Esophagus (tissue), 2 donors: ENCODE results near the gene TTC21A. TPM values are rescaled to one million over a fixed set of nuclear protein-coding genes. Genes with fewer than 3 reads are reported as not detected.

Source experiments
- H3K27ac ChIP-seq, 2 donors: one replicate each; pipeline ENCODE4 v1.5.1; 2013; ENCODE audit warnings: low read depth in 2 of 2, mild to moderate bottlenecking in 2 of 2, inconsistent platforms in 1 of 2, low read length in 1 of 2, moderate library complexity in 1 of 2
- H3K27me3 ChIP-seq, 2 donors: one replicate each; pipeline ENCODE4 v1.6.1; 2013; ENCODE audit warnings: low read length in 2 of 2, control low read depth in 1 of 2, mild to moderate bottlenecking in 1 of 2; ENCODE audit not compliant: insufficient read depth in 2 of 2, control insufficient read depth in 1 of 2
- H3K36me3 ChIP-seq, 2 donors: one replicate each; pipeline ENCODE4 v1.6.1; 2013; ENCODE audit warnings: low read length in 1 of 2; ENCODE audit not compliant: control insufficient read depth in 2 of 2, insufficient read depth in 2 of 2
- H3K4me1 ChIP-seq, 2 donors: one replicate each; pipeline ENCODE4 v1.6.1; 2013; ENCODE audit warnings: low read length in 1 of 2; ENCODE audit not compliant: control insufficient read depth in 2 of 2, insufficient read depth in 2 of 2
- H3K4me3 ChIP-seq, 2 donors: one replicate each; pipeline ENCODE4 v1.5.1; 2013; ENCODE audit warnings: low read length in 2 of 2, mild to moderate bottlenecking in 2 of 2, low read depth in 1 of 2, moderate library complexity in 1 of 2
- H3K9me3 ChIP-seq, 2 donors: one replicate each; pipeline ENCODE4 v1.6.1; 2013; ENCODE audit warnings: mild to moderate bottlenecking in 2 of 2, low read depth in 1 of 2, low read length in 1 of 2, moderate library complexity in 1 of 2; ENCODE audit not compliant: control insufficient read depth in 2 of 2, insufficient read depth in 1 of 2
- WGBS, 2 donors: extraction: QIAGEN DNeasy Blood & Tissue Kit; methylation state at CpG; one replicate each; pipeline ENCODE4 v1.1.7; 2013; 5-methylcytosine and 5-hydroxymethylcytosine counted together
- polyA plus RNA-seq, 2 donors: library from polyadenylated mRNA; stranded (reverse); fragments of 200-250 nt; gene quantifications; one replicate each; pipeline ENCODE4 v1.2.3, GENCODE V29; 2013
- donor health status: healthy with polysubstance abuse.
- donor health status: Bipolar disorder and iron deficiency.

The TTC21A gene
- polyA plus RNA-seq, 2 donors, result 1.8 to 5.6 TPM

GRCh38 chr3:39138804-39139415 is 31.4 kb downstream of the TTC21A start:
- Histone ChIP-seq H3K36me3 (peaks cover 7 to 28% of the 10 kb centered on the region in 2 donors), H3K27me3 (no peaks in the 10 kb centered on the region), H3K9me3 (no peaks in the 10 kb centered on the region), H3K27ac (no peak overlapping the region), H3K4me3 (no peak overlapping the region), H3K4me1 (peaks cover 8 to 24% of the 10 kb centered on the region in 2 donors)
- WGBS, 2 donors, result 60 to 64% methylated on average over 7 of the region's 7 CpGs

GRCh38 chr3:39139442-39139841 is 32.0 kb downstream of the TTC21A start:
- no peak overlapping the region for H3K27ac ChIP-seq
- WGBS, 2 donors, result 58 to 67% methylated on average over 2 of the region's 2 CpGs

GRCh38 chr3:39140341-39140971 is 33.0 kb downstream of the TTC21A start:
- Histone ChIP-seq H3K36me3 (peaks cover 11 to 40% of the 10 kb centered on the region in 2 donors), H3K27ac (peak overlapping the region; percentile 94 to 98), H3K4me1 (peaks cover 11 to 24% of the 10 kb centered on the region in 2 donors), H3K27me3 (no peaks in the 10 kb centered on the region), H3K9me3 (no peaks in the 10 kb centered on the region), H3K4me3 (no peak overlapping the region)
- 78 to 88% methylated on average over 2 of the region's 2 CpGs for WGBS, 2 donors

More at GRCh38 chr3:39139442-39139841, 32.0 kb downstream of the TTC21A start:
- H3K9me3 ChIP-seq, result no peaks in the 10 kb centered on the region
- H3K4me3 ChIP-seq, result no peak overlapping the region
- H3K36me3 ChIP-seq, result peaks cover 7 to 33% of the 10 kb centered on the region in 2 donors
- no peaks in the 10 kb centered on the region for H3K27me3 ChIP-seq
- H3K4me1 ChIP-seq, result peaks cover 8 to 24% of the 10 kb centered on the region in 2 donors

GRCh38 chr3:39141171-39141995 is 33.9 kb downstream of the TTC21A start:
- Histone ChIP-seq H3K27me3 (no peaks in the 10 kb centered on the region), H3K9me3 (no peaks in the 10 kb centered on the region), H3K4me1 (peaks cover 12 to 29% of the 10 kb centered on the region in 2 donors), H3K36me3 (peaks cover 11 to 44% of the 10 kb centered on the region in 2 donors), H3K4me3 (peak overlapping the region in 1 of 2 donors; percentile 16), H3K27ac (peak overlapping the region; percentile 94 to 98)
- 29 to 31% methylated on average over 4 of the region's 4 CpGs for WGBS, 2 donors

- H3K4me3 ChIP-seq, result no peak overlapping the region
- WGBS, 2 donors, result 16 to 36% methylated on average over 5 of the region's 5 CpGs
- H3K4me1 ChIP-seq, result peaks cover 16 to 36% of the 10 kb centered on the region in 2 donors
Observed at GRCh38 chr3:39142067-39142466, 34.6 kb downstream of the TTC21A start.

GRCh38 chr3:39143051-39143885 is 35.8 kb downstream of the TTC21A start:
- no peaks in the 10 kb centered on the region for H3K9me3 ChIP-seq
- H3K4me1 ChIP-seq, result peaks cover 26 to 47% of the 10 kb centered on the region in 2 donors
- peaks cover 11 to 36% of the 10 kb centered on the region in 2 donors for H3K36me3 ChIP-seq
- H3K27me3 ChIP-seq, result no peaks in the 10 kb centered on the region
- no peak overlapping the region for H3K4me3 ChIP-seq
- 65% methylated on average over 13 to 14 of the region's 14 CpGs for WGBS, 2 donors
- H3K27ac ChIP-seq, result peak overlapping the region in 1 of 2 donors; percentile 22

More at GRCh38 chr3:39142067-39142466, 34.6 kb downstream of the TTC21A start:
- H3K36me3 ChIP-seq, result peaks cover 11 to 45% of the 10 kb centered on the region in 2 donors
- no peaks in the 10 kb centered on the region for H3K27me3 ChIP-seq
- H3K27ac ChIP-seq, result peak overlapping the region; percentile 94 to 98
- no peaks in the 10 kb centered on the region for H3K9me3 ChIP-seq

- Histone ChIP-seq H3K36me3 (peaks cover 11 to 36% of the 10 kb centered on the region in 2 donors), H3K27ac (no peak overlapping the region), H3K27me3 (no peaks in the 10 kb centered on the region), H3K4me3 (no peak overlapping the region), H3K4me1 (peaks cover 29 to 52% of the 10 kb centered on the region in 2 donors), H3K9me3 (no peaks in the 10 kb centered on the region)
- WGBS, 2 donors, result 73 to 87% methylated on average over 20 of the region's 20 CpGs
Observed at GRCh38 chr3:39144095-39144747, 36.7 kb downstream of the TTC21A start.

- no peak overlapping the region for H3K4me3 ChIP-seq
- no peaks in the 10 kb centered on the region for H3K27me3 ChIP-seq
- no peak overlapping the region for H3K27ac ChIP-seq
- H3K9me3 ChIP-seq, result no peaks in the 10 kb centered on the region
- peaks cover 29 to 58% of the 10 kb centered on the region in 2 donors for H3K4me1 ChIP-seq
- peaks cover 11 to 36% of the 10 kb centered on the region in 2 donors for H3K36me3 ChIP-seq
- 91 to 94% methylated on average over 23 of the region's 23 CpGs for WGBS, 2 donors
Observed at GRCh38 chr3:39144748-39145380, 37.4 kb downstream of the TTC21A start.
